Gastroesophageal sphincter (tissue), 4 donors: ENCODE data around the gene KHNYN. TPM values are rescaled to one million over a fixed set of nuclear protein-coding genes. Genes with fewer than 3 reads are reported as not detected.

Experiments used
- ATAC-seq: fragments of 150-250 bp; one replicate; pipeline ENCODE4 v1.9.1; 2016; ENCODE audit warnings: mild to moderate bottlenecking, moderate library complexity
- H3K27ac ChIP-seq, 4 donors: fragments of 200-600 bp; sonication (generic) in 3 of 4; 1 replicate in 3 of 4; 2 replicates in 1 of 4; pipeline ENCODE4 v1.5.1; 2016 to 2019
- H3K27me3 ChIP-seq: fragments of 200-600 bp; sonication (generic); one replicate; pipeline ENCODE4 v1.5.1; 2019
- H3K36me3 ChIP-seq, 2 donors: fragments of 200-600 bp; sonication (generic); one replicate each; pipeline ENCODE4 v1.5.1; 2019; ENCODE audit warnings: control low read depth in 1 of 2
- H3K4me1 ChIP-seq, 3 donors: fragments of 200-600 bp; sonication (generic); 1 replicate in 2 of 3; 2 replicates in 1 of 3; pipeline ENCODE4 v1.5.1; 2016 to 2019; ENCODE audit warnings: control low read depth in 2 of 3
- H3K4me3 ChIP-seq, 2 donors: fragments of 200-600 bp; sonication (generic); one replicate each; pipeline ENCODE4 v1.5.1; 2019; ENCODE audit warnings: mild to moderate bottlenecking in 1 of 2, moderate library complexity in 1 of 2
- H3K9me3 ChIP-seq, 3 donors: fragments of 200-600 bp; sonication (generic); one replicate each; pipeline ENCODE4 v1.5.1; 2017 to 2019; ENCODE audit warnings: control low read depth in 2 of 3
- CTCF ChIP-seq, 4 experiments: fragments of 200-600 bp in 2 of 4; fragments of 450-650 bp in 2 of 4; sonication (generic) in 1 of 4; IDR thresholded peaks; one replicate each; pipeline ENCODE4 v1.5.1; 2017 to 2019; ENCODE audit warnings: antibody characterized with exemption in 4 of 4, mild to moderate bottlenecking in 2 of 4, moderate library complexity in 2 of 4
- EP300 ChIP-seq: sonication (generic); formaldehyde crosslinking; IDR thresholded peaks from one replicate; pipeline ENCODE4 v1.6.1; 2017; ENCODE audit warnings: antibody characterized with exemption, mild to moderate bottlenecking
- POLR2A ChIP-seq, 2 donors: fragments of 450-650 bp; IDR thresholded peaks; one replicate each; pipeline ENCODE4 v1.6.1; 2017; ENCODE audit warnings: antibody characterized with exemption in 2 of 2, mild to moderate bottlenecking in 2 of 2, moderate library complexity in 1 of 2
- POLR2AphosphoS5 ChIP-seq: sonication (generic); formaldehyde crosslinking; IDR thresholded peaks from one replicate; pipeline ENCODE4 v1.6.1; 2017; ENCODE audit warnings: antibody characterized with exemption
- WGBS, 2 donors: methylation state at CpG; one replicate each; pipeline ENCODE4 v1.1.5; 2018; ENCODE audit warnings: low coverage in 1 of 2; 5-methylcytosine and 5-hydroxymethylcytosine counted together
- total RNA-seq, 4 donors: library from RNA; depleted of rRNA; stranded (reverse); fragments of >200 nt; gene quantifications; one replicate each; pipeline ENCODE4 v1.1.0, GENCODE V29; 2016

Gene KHNYN
- total RNA-seq, 4 donors from 2014 or later, result 50.7 to 68.0 (median 61.3) TPM

DNA sequence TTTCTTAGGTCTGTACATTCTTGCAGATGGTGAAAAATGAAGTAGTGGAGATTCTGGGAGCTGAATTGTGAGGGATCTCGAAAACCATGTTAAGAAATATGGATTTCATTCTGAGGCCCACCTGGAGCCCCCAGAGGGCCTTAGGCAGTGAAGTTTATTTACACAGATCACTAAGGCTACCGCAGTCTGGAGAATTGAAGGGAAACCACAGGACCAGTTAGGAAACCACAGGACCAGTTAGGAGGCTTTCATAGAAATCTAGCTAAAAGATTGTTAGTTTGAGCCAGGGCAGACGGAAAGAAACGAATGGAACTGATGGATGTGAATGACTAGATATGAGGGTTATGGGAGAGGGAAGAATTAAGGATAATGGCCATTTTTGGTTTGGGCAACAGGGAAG is 7.5 kb upstream of the KHNYN start:
- peaks cover 37% of the 10 kb centered on the region for H3K27me3 ChIP-seq
- ATAC-seq, result no peak
- peaks cover 0 to 13% (median 4%) of the 10 kb centered on the region in 3 donors for H3K4me1 ChIP-seq
- H3K9me3 ChIP-seq, result no peaks in the 10 kb centered on the region
- TF ChIP-seq POLR2AphosphoS5 (no peak), EP300 (no peak), CTCF (IDR thresholded peaks at IDR 0.05) (no peak), POLR2A (IDR thresholded peaks at IDR 0.05) (no peak)
- no peak overlapping the region for H3K4me3 ChIP-seq
- no peak overlapping the region for H3K27ac ChIP-seq
- H3K36me3 ChIP-seq, result no peaks in the 10 kb centered on the region
- 50 to 59% methylated on average over 3 of the region's 4 CpGs for WGBS, 2 donors

DNA sequence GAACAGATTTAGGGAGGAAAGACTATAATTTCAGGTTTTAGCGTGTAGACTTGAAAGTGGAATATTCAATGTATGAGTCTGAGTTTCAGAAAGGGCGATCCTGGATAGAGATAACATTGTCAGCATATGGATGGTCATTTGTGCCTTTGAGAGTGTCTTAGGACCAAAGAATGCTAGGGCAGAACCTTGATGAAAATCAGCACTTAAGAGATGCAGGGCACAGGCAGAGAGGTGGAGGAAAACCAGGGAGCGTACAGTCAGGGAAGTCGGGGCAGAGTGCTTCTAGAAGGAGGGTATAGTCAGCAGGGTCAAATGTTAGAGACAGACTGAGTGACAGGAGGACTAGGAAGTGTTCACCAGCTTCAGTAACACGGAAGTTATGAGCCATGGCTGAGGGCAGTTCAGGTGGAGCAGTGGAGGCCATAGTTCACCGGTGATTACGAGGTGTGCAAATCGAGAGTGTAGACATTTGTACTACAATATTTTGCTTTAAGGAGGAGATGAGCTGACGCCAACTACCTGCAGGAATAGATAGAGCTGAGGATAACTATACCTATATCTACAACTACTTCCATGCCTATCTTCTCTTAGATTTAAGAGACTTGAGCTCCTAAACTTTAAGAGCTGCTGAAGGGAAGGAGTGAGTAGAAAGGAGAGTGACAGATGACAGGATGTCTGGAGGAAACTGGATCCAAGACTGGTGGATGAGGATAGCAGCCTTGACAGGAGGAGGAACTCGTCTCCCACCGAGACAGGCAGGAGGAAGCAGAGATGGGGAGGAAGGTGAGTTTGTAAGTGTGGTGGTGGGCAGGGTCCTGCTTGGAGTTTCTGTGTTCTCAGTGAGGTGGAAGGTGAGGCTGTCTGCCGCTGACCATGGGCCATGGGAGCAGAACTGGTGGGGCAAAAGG is 6.8 kb upstream of the KHNYN start:
- H3K9me3 ChIP-seq, result no peaks in the 10 kb centered on the region
- no peak overlapping the region for H3K4me3 ChIP-seq
- no peak for ATAC-seq
- TF ChIP-seq EP300 (no peak), CTCF (IDR thresholded peaks at IDR 0.05) (no peak), POLR2A (IDR thresholded peaks at IDR 0.05) (no peak), POLR2AphosphoS5 (no peak)
- no peaks in the 10 kb centered on the region for H3K36me3 ChIP-seq
- H3K4me1 ChIP-seq, result peaks cover 0 to 13% (median 4%) of the 10 kb centered on the region in 3 donors
- H3K27ac ChIP-seq, result no peak overlapping the region
- WGBS, 2 donors, result 76 to 81% methylated on average over 10 to 12 of the region's 12 CpGs
- peaks cover 37% of the 10 kb centered on the region for H3K27me3 ChIP-seq

DNA sequence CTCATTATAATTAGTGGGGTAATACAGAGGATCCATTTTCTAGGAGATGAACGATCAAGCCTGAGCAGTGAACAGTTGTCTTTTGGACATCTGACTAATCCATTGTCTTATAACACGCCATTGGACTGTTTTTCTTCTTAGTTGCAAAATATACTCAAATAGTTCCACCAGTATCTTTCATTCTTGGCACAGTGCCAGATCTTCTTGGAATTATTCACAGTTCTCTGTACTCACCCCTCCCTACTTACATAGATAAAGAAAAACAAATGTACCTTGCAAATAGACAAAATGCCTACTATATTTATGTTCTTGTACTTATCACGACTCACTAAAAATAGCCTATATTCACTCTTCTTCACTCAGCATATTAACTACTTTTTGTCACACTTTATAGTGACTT is 4.0 kb upstream of the KHNYN start:
- peak; percentile 6 for ATAC-seq
- Histone ChIP-seq H3K36me3 (no peaks in the 10 kb centered on the region), H3K27ac (peak overlapping the region in 3 of 4 donors; percentile 33 to 54 (median 42)), H3K4me3 (no peak overlapping the region), H3K4me1 (peaks cover 0 to 20% (median 10%) of the 10 kb centered on the region in 3 donors), H3K9me3 (no peaks in the 10 kb centered on the region), H3K27me3 (peaks cover 25% of the 10 kb centered on the region)
- TF ChIP-seq POLR2AphosphoS5 (peak; percentile 4), CTCF (IDR thresholded peaks at IDR 0.05) (no peak), POLR2A (IDR thresholded peaks at IDR 0.05) (no peak), EP300 (no peak)
- WGBS, 2 donors, result 19 to 30% methylated on average over 3 of the region's 3 CpGs

- no peaks in the 10 kb centered on the region for H3K9me3 ChIP-seq
- H3K27ac ChIP-seq, result peak overlapping the region in 1 of 4 donors; percentile 54
- no peak overlapping the region for H3K4me3 ChIP-seq
- no peak for TF ChIP-seq POLR2AphosphoS5
- TF ChIP-seq CTCF (IDR thresholded peaks at IDR 0.05), result no peak
- TF ChIP-seq EP300, result no peak
- TF ChIP-seq POLR2A (IDR thresholded peaks at IDR 0.05), result no peak
- H3K4me1 ChIP-seq, result peaks cover 3 to 26% (median 11%) of the 10 kb centered on the region in 3 donors
- 94% methylated on average over 2 of the region's 2 CpGs; no CpG with 5 or more reads in 1 of the 2 donors for WGBS, 2 donors
- peaks cover 0 to under 1% of the 10 kb centered on the region in 2 donors for H3K36me3 ChIP-seq
- peaks cover 20% of the 10 kb centered on the region for H3K27me3 ChIP-seq
- ATAC-seq, result no peak
Measured at GRCh38 chr14:24426150-24426911, 3.4 kb upstream of the KHNYN start.
